ENCODE measurements around the gene IER3IP1. TPM values are rescaled to one million over a fixed set of nuclear protein-coding genes. Genes with fewer than 3 reads are reported as not detected.

Gene IER3IP1
- total RNA-seq, 1 donor from 2014 or later, result 9.6 TPM

DNA sequence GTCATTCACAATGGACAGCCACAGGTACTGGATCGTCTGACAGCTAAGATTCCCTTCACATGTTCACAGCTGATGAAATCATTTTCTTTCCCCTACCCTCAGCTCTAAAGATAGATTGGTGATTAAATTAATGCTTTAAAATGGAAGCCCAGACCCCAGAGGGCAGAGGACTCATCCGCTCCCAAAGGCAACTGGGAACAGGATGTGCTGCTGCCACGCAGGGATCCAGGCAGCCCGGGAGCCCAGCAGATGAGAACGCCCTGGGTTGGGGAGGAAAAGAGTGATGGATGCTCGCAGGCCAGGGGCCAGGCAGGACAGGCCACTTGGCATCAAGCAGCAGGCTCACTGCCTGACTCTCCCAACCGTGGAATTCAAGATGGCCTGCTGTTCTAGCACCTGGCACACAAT is 67.2 kb downstream of the IER3IP1 start:
- Histone ChIP-seq H3K4me3 (no peak overlapping the region), H3K4me1 (peaks cover 5% of the 10 kb centered on the region), H3K27me3 (ENCODE audit: low read depth) (no peaks in the 10 kb centered on the region), H3K9me3 (replicated peaks) (no peaks in the 10 kb centered on the region), H3K36me3 (peaks cover 82% of the 10 kb centered on the region), H3K27ac (replicated peaks) (no peak overlapping the region)
- no peak for DNase-seq
- TF ChIP-seq, protein P1, sequence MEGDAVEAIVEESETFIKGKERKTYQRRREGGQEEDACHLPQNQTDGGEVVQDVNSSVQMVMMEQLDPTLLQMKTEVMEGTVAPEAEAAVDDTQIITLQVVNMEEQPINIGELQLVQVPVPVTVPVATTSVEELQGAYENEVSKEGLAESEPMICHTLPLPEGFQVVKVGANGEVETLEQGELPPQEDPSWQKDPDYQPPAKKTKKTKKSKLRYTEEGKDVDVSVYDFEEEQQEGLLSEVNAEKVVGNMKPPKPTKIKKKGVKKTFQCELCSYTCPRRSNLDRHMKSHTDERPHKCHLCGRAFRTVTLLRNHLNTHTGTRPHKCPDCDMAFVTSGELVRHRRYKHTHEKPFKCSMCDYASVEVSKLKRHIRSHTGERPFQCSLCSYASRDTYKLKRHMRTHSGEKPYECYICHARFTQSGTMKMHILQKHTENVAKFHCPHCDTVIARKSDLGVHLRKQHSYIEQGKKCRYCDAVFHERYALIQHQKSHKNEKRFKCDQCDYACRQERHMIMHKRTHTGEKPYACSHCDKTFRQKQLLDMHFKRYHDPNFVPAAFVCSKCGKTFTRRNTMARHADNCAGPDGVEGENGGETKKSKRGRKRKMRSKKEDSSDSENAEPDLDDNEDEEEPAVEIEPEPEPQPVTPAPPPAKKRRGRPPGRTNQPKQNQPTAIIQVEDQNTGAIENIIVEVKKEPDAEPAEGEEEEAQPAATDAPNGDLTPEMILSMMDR (IDR thresholded peaks at IDR 0.05; ENCODE audit: borderline replicate concordance), result no peak
- intact Hi-C loops (cut with micrococcal nuclease), result no loop called here

DNA sequence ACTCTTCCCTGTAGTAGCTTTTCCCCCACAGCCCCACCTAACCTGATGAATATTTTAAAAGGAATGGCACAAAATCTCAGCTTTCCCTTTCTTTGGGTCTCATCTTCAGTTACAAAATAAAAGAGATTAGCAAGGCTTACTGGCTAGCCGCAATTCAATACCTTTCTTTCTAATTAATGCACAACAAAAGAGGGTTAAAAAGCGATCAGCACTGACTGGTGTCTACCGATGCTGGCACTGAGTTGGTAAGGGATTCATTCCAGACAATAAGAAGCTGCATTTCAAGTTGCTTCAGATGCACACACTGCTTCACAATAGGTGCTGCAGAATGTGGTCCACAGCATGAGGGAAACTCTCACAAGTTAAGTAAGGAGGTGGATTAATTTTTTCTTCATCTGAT is 67.8 kb downstream of the IER3IP1 start:
- Histone ChIP-seq H3K36me3 (peaks cover 76% of the 10 kb centered on the region), H3K4me3 (no peak overlapping the region), H3K27me3 (ENCODE audit: low read depth) (no peaks in the 10 kb centered on the region), H3K4me1 (peaks cover 5% of the 10 kb centered on the region), H3K27ac (replicated peaks) (no peak overlapping the region), H3K9me3 (replicated peaks) (no peaks in the 10 kb centered on the region)
- intact Hi-C loops (cut with micrococcal nuclease), result no loop called here
- no peak for DNase-seq
- TF ChIP-seq, protein P1 (IDR thresholded peaks at IDR 0.05; ENCODE audit: borderline replicate concordance), result no peak

Other genes starting within 250 kb of the IER3IP1 start
- not detected for gene ELOA2, start 140.7 kb downstream of the IER3IP1 start, total RNA-seq
- gene HDHD2, start 25.9 kb downstream of the IER3IP1 start, total RNA-seq, result 42.3 TPM
- gene SKOR2, start 75.3 kb upstream of the IER3IP1 start, total RNA-seq, result not detected